Stimulated activated CD4-positive, alpha-beta T cell treated with anti-CD3 and anti-CD28 coated beads, Interleukin-2, amount 100 ng/mL, for 4 hours (primary cell): ENCODE measurements around the gene NFIB.

ENCODE experiments used
- DNase-seq: peaks from one replicate; pipeline ENCODE4 v3.0.0-alpha.2; 2020; ENCODE audit warnings: low read depth

The NFIB gene

DNA sequence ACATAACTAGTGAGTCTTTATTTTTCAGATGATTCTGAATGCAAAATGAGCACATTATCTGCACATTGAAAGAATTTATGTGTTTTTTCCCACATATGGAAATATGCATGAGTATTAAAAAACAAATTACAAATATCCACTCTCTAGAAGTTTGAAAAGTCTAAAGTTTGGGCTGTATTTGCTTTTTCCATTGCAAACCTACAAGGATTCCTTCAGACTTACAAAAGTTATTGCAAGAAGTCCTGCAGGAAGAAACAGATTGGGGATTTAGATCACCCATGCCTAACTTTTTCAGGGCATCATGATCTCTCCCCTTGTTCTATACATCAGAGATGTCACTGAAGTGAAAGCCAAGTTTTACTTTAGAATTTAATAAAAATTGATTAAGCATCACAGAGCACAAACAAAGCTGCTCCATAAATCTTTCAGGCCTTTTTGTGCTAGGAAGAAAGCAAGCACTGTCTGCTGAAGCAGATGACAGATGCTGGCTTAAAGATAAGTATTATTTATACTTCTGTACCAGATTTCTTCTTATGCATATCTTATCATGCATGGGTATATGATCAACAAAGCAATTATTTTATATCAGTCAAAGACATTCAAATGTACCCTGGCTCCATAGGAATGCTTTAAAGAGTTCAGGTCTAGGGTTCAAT lies 71.7 kb downstream of the NFIB start:
- no peak for DNase-seq

DNA sequence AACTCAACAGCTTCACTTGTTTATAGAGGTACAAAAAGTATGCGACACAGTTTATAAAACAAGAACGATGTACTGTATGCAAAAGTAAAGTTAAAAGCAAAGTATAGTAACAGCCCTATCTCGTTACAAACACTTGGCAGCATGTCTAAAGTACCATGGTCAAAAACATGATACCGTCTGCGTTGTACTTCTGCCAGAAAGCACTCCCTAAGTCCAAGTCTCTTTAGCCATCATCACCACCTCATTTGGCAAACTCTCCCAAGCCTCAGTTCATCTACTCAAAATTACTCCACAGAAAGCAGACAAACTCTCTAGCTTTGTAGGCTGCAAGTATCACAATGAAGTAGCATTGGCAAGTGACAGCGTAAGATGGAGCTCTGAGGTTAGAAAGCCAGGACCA lies 73.4 kb downstream of the NFIB start:
- DNase-seq, result no peak

DNA sequence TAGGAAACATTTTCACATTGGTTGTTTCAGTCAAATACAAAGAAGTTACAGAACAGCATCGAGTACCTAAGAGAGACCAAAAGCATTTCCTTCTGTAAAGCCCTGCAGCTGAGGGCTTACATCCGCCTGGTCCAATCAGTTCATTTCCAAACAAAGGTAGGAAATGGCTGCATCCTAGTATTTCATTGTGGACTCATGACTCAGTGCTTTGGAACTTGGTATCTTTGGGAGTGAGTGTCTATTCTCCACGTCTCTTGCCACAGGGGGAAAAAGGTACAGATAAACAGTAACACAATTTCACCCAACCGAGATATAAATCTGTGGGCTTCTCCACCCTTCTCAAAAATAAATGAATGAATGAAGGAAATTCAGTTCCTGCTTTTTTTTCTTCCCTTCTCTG lies 75.4 kb downstream of the NFIB start:
- no peak for DNase-seq

DNA sequence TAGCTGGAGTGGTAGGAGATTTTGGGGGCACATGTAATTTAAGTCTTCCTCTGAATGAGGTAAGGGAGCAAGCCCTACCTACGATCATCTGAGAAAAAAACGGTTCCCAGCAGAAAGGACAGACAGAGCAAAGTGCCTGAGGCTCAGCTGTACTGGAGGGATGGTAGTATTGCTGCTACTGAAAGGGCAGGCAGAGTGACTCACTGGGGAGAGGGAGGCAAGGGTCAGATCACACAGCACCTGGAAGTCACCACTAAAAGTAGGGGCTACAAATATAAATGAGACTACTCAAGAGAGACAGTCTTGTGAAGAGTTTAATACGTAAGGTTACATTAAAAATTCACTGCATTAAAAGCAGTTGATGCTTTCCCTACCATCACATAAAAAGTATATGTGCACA lies 75.9 kb downstream of the NFIB start:
- no peak for DNase-seq

DNA sequence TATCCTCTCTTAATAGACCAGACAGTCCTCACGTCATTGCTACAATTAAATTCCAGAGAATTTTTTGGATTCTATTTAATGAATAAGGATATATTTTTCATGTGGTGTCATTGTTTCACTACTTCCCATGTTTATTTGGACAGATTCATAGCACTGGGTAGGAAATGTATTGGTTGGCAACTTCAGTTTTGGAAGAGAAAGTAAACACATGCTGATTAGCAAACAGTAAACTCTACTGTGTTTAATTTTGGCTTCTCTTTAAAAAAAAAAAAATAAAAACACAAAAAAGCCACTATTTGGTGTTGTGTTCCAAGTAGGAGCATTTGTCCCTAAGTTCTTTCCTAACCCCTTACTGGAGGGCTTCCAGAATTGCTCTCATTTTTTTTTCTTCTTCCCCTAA lies 77.3 kb downstream of the NFIB start:
- DNase-seq, result no peak

DNA sequence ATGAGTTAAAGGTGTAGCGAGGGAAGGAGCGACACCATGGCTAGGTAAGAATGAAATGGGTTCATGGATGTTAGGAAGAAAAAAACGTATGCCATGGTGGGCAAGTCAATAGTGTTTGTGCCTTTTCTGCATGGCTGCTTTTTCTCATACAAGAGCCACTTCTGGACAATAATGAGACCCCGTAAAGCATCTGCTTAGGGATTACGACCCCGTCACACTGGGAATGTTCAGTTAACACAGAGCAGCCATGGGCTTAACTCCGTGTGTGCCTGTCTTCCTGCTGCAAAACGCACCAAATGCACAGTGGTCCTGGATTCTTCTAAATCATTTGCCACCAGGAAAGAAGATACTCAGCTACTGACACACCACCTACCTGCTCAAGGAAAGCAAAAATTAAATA lies 81.8 kb downstream of the NFIB start:
- no peak for DNase-seq

DNA sequence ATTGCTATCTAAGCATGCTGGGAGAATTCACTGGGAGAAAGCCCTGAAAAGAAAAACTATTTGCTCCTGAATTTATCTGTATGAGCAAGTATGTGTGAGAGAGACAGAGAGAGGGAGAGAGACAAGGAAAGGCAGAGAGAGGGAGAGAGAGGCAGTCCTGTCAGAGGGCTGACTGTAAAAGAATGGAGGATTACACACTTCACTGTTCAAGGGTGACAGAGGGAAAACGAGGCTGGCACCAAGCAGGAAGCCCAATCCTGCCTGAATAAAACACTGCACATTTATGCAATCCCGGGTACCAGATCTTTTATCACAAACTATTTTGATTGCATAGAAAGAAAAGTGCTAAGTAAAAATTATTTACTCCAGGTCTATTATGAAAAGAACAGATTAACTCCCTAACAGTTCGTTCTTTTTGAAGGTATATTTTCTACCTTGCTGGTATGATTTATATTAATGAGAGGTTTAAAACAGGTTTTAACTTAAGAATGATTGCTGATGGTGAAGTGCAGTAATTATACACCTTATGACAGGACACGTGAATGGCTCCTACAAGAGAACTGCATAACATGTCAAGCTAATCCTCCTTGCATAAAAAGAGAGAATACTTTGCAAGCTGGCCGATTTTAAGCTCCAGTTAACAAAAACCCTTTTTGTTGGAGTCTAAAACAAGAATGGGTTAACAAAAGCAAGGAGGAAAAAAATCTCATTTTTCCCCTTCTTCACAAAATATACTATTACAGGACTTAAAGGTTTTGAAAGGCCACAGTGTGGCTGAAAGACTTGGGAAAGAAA lies 82.5 kb downstream of the NFIB start:
- DNase-seq, result no peak

DNA sequence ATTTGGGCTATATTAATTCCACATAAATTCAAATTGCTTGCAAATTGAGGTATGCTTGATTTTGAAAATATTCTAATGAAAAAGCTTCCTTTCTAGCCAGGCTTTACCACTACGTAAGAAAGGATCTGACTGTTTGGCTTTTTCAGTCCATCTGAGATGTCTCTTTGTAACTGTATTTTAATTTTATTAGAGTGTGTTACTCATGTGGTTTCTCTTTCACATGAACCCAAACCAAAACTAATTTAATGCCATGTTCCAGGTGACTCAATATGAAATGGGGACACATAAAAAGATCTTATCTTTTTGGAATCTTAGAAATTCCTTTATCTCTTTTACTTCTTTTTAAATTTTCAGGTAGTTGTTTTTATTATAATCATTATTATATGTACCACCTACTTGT lies 85.3 kb downstream of the NFIB start:
- DNase-seq, result no peak

DNA sequence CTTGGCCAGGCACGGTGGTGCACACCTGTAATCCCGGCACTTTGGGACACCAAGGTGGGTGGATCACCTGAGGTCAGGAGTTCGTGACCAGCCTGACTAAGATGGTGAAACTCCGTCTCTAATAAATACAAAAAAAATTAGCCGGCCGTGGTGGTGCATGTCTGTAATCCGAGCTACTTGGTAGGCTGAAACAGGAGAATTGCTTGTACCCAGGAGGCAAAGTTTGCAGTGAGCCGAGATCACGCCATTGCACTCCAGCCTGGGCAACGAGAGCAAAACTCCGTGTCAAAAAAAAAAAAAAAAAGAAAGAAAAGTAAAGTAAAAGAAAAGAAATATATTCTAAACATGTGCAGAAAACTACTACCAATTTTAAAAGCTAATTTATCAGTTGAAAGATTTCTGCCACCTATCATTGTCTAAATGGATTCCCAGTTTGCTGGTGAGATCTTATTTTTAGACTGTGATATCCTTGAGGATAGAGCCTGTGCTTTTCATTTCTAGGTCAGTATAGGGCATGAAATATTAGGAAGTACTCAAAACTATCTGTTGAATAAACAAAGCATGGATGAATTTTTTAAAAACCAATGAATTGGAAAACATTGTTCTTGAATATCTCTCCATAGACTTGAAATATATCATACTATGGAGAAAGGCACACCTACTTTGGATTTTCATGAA lies 86.9 kb downstream of the NFIB start:
- no peak for DNase-seq

DNA sequence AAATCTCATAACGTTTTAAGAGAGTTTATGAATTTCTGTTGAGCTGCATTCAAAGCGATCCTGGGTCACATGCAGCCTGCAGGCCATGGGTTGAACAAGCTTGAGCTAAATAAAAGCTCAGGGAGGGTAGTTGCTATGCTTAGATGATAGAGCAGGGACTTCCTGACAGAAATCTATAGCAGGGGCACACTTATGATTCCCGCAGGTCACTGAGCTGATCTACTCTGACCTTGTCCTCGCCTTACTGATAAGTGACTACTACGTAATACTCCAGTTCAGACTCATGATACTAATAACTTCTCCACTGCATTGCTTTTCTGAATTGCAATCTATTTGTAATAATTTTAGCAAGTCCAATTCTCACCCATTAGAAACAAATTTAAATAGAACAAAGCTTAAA lies 90.9 kb downstream of the NFIB start:
- DNase-seq, result no peak

DNA sequence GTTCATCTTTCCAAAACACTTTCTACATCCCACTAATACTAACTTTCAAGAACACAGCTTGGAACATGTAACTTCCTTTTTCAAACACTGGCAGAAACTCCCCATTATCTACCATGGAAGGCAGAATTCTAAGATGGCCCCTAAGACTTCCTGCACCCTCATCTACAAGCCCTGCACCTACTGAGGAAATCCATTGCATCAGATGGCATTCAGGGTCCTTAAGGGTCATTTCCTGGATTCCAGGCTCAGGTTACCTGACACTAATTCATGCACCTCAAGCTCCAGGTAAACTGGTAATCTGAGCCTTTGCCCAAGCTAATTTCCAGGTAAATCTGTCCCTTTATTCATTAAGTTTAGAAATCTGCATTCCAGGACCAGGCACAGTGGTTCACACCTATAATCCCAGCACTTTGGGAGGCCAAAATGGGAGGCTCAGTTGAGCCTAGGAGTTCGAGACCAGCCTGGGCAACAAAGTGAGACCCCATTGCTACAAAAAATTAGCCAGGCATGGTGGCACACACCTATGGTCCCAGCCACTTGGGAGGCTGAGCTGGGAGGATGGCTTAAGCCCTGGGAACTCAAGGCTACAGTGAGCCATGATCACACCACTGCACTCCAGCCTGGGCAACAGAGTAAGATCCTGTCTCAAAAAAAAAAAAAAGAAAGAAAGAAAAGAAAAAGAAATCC lies 91.6 kb downstream of the NFIB start:
- DNase-seq, result no peak

DNA sequence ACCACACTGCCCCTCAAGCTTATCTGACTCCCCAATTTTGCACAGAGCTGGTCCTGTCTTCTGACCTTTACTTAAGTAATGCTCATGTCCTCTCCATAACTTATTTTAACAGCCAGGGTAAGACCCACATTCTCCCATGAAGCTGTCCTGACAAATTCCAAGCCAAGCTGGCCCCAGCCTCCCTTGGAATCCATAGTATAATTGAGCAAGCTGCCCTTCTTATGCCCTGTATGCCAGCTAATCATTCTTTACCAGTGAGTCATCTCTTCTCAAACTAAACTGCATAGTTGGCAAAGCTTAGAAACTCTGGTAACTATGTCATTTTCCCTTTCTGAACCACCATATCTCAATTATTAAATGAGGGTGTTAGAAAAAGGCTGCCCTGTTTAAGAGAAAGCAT lies 92.4 kb downstream of the NFIB start:
- DNase-seq, result no peak

DNA sequence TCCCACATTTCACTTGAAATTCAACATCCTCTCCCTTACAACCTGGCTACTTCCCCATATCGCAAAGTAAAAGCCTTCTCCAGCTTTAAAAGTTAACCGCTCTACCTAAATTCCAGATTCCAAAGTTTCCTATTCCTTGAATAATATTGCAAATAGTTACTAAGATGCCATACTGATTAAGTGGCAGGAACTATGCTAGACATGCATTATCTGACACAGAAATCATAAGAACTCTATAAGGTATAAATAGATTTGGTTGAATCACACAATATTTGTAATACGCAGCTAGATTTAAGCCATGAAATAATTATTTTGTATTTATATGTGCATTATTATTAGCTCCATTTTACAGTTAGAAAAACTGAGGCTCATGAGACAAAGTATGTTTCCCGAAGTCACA lies 92.8 kb downstream of the NFIB start:
- no peak for DNase-seq

DNA sequence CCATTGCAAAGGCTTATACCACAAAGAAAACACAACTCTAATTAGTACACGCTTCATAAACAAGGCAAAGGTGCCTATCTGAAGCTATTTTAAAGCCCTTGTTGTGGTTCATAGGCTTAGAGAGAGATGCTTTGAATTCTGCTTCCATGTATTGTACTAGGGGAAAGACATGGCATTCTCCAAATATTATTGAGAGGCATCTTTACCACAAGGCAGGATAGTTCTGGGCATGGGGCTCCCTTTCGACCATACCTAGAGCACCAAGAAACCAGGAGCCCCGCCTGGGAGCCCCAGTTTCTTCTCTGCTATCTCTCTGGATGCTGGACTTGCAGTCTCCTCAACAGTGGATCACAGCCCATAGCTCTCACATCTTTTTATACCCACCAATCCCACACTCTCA lies 93.7 kb downstream of the NFIB start:
- DNase-seq, result no peak

DNA sequence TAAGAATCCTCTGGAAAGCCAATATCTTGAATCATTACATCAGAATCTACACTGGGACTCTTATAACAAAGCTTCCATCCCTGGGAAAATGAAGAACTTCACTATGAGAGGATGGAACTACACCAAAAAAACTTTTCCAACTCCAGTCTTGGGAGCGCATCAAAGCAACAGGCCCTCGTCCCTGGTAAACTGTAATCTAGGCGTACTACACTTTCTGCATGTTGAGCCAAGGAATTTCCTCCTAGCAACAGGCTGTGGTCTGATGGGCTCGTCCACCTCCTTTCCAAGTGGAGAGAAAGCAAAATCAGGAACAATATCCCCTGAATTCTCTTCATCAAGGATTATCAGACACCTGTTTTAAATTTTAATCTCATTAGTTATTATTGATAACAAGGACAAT lies 94.1 kb downstream of the NFIB start:
- no peak for DNase-seq

DNA sequence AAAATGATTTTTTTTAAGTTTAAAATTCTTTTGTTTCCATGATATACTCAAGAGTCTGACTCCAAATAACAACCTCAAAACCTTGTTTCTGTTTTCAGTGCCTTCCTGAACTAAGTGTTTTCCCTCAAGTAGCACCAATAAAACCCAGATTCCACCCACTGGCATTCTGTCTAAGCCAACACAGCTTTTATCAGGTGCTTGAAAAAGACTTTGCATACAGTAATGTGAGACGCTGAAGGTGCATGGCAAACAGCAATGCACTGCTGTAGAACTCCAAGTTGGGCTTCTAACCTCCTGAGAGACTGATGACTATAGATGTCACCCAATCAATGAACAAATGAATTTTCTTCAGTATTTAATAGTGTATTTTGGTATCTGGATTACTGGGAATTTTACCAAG lies 95.7 kb downstream of the NFIB start:
- no peak for DNase-seq

DNA sequence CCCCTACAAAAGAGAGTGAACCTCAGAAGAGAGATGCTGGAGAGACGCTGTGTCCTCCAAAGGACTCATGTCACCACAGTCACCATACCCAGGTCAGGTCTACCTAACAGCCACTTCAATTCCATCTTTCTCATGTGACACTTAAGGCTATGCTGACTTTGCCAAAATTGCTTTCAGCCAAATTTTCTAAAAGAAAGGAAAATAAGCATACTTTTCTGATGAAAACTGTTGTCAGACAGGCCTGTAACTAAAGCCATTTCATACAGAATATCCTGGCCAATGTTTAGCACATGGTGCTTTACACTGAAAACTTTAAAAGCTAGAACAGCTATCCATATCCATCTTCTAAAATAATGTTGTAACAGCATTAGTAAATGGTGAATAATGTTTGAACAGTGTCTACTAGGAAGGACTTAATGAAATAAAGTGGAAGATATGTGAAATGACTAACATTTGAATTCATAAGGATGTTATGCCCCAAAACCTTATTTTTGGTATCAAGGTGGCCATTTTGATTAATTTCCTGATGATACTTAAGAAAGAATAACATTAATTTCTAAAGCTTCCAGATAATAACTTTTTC lies 97.2 kb downstream of the NFIB start:
- DNase-seq, result no peak

DNA sequence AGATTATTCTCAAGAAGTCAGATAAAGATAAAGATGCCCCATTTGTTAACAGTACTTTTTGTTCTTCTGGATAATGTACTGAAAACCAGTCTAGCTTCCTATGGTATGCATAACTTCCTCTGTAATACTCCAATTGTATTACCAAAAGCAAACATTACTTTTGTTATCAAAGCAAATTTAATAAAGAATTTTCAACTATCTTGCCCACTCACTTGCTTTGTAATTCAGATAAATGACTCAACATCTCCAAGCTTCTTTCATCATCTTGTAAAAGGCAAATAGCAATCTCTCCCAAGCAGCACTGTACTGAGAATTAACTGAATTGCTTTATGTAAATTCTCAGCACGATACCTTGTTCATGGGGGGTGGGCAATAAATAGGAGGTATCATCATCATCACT lies 98.3 kb downstream of the NFIB start:
- DNase-seq, result no peak

DNA sequence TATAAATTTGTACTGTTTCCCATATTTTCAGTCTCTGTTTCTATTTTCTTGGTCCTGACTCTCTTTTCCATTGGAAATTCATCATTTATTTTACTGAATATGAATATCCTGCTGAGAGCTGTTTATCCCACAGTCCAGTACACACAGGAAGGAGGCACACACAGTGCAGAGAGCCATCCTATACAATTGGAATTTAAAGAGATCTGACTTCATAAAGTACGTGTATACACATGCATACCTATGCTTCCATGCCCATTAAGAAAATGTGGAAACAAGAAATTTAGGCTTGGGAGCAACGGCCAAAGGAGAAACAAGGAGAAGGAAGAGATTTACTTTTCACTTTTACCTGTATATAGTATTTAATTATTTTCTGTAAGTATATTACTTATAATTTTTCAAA lies 99.2 kb downstream of the NFIB start:
- DNase-seq, result no peak

DNA sequence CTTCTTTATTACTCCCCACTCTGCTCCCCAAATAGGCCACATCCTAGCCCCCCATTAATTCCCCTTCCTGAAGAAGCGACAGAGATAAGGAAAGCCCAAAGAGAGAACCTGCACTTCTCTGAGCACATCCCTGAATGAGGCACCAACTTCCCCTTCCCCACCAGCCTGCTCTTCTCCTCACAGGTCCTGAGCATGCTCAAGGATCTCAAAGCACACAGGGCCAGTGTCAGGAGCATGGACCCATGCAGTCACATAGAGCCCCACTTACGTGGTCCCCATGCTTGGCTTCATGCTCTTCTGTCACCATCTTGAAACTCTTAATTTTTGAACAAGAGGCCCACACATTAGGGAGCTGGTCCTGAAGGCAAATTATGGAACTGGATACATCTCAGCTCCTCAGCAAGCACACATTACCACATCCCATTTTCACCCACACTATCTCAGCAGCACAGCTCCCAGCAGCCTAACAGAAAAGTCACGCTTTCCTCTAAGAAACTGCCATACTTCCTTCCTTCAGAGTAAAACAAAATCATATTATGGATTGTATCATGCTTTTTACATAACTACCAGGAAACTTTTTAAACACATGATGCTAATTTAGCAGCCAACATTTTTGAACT lies 99.8 kb downstream of the NFIB start:
- no peak for DNase-seq

DNA sequence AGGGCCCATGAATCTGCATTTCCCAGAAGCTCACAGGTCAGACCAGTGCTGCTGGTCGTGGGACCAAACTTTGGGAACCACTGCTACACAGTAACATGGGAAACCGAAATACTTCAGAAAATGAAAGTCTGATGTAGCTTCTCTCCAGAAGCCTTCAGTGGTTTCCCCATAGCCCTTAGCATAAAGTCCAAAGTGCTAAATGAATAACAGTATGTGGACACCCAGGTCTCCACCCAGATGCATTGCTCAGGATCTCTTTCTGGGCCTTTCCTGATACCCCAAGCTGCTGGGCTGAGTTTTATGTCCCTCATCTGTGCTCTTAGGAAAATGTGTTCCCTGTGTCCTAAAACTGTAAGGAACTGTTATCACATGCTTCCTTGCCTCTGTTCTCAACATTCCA lies 100.4 kb downstream of the NFIB start:
- no peak for DNase-seq
